G401 (cell line): Measurements from ENCODE around the gene GSK3B. TPM values are rescaled to one million over a fixed set of nuclear protein-coding genes. Genes with fewer than 3 reads are reported as not detected.

Source experiments
- DNase-seq: peaks from one replicate; pipeline ENCODE4 v3.0.0-alpha.2; 2015; ENCODE audit warnings: low spot score
- in situ Hi-C: cut with HindIII; loops from 2 replicates; pipeline ENCODE4 v1.10.0; 2016; ENCODE audit warnings: low sequenced_read_pairs, mixed read lengths
- total RNA-seq: library from RNA; depleted of rRNA; stranded (reverse); fragments of >200 nt; shearing (Covaris generic); gene quantifications from 2 replicates; pipeline ENCODE4 v1.2.3, GENCODE V29; 2014; rRNA removed

GSK3B gene
- total RNA-seq, 1 experiment from 2014 or later, result 22.7 TPM

GRCh38 chr3:119776304-119776703, 317.9 kb downstream of the GSK3B start:
- no peak for DNase-seq
- in situ Hi-C loops, result no loop called here

DNA sequence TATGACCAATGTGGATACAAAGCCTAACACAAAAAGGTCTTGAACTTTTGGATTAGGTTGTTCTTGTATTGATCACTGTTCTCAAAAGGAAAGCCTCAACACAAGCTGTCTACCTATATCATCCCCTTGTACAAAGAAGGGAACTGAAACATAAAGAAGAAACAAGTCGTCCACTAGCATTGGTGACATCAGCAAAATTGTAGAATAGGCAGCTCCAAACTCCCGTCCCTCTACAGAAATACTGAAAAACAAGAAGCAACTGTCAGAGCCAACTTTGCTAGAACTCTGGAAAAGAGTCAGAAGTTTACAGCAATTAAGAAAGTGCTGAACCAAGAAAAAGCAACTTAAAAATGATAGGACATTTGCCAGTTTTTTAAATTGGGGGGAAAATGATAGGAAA, 319.8 kb downstream of the GSK3B start:
- DNase-seq, result no peak
- in situ Hi-C loops, result no loop called here

Other genes starting within 250 kb of the GSK3B start
- gene GPR156, start 190.8 kb upstream of the GSK3B start, total RNA-seq, result not detected in 2 replicates